HT1080 (cell line): ENCODE data around the gene CTSZ. TPM values are rescaled to one million over a fixed set of nuclear protein-coding genes. Genes with fewer than 3 reads are reported as not detected.
"Not testable (repeated sequence)": the region's sequence is repeated elsewhere in the genome, so short reads cannot be mapped to it uniquely, and the experiment has no call there.

ENCODE experiments used
- DNase-seq: peaks from one replicate; pipeline ENCODE4 v3.0.0-alpha.2; 2015; ENCODE audit warnings: low read depth
- polyA plus RNA-seq, 2 experiments: library from polyadenylated mRNA; depleted of rRNA; stranded (reverse); fragments of >200 nt; gene quantifications; 2 replicates each; pipeline ENCODE4 v1.2.3, GENCODE V29; 2015
- total RNA-seq: library from RNA; depleted of rRNA; stranded (reverse); fragments of >200 nt; shearing (Covaris generic); gene quantifications from 2 replicates; pipeline ENCODE4 v1.2.3, GENCODE V29; 2014; rRNA removed

CTSZ gene
- 95.5 and 110 TPM in 2 replicates for total RNA-seq
- 208 and 229 TPM in 2 replicates for polyA plus RNA-seq (2015; cell fraction: cytosol; rRNA removed)
- 89.2 and 90.4 TPM in 2 replicates for polyA plus RNA-seq (2015; cell fraction: nucleus; rRNA removed)

DNA sequence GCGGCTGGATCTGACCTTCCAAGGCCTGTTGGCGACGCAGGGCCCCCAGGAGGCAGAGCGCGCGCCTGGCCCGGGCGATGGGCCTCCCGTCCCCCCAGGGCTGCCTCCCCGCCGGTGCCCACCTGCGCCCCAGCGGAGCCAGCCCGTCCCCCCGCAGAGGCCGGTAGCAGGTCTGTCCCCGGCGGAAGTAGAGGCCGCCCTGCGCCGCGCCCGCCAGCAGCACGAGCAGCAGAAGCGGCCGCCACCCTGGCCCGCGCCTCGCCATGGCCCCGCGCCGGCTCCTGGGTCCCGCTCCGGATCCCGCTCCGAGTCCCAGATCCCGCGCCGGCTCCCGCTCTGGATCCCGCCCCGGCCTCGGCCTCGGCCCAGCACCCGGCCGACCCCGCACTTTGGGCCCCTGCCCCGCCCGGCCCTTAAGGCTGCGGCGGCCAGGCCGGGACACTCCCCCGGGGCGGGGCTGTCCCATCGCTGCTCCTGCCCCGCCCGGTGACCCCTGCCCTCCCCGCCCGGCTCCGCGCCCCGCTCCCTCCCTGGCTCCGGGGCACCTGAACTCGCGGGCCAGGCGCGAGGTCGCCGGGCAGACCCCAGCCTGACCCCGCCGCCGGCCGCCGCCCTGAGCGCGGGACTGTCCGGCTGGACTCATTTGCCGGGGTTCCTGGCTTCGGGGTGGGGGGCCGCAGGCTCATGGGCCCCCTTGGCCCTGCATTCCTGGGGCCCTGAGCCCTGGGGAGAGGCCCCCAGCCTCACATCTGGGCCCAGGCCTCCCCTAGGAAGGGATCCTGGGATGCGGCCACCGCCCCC is at the start of gene CTSZ:
Gene CTSZ, minus strand, starts transcription at position 391 of the 801 bp plus-strand sequence. Its CDS starts 126 bp downstream, at position 265.
- DNase-seq: peak; percentile 6

DNA sequence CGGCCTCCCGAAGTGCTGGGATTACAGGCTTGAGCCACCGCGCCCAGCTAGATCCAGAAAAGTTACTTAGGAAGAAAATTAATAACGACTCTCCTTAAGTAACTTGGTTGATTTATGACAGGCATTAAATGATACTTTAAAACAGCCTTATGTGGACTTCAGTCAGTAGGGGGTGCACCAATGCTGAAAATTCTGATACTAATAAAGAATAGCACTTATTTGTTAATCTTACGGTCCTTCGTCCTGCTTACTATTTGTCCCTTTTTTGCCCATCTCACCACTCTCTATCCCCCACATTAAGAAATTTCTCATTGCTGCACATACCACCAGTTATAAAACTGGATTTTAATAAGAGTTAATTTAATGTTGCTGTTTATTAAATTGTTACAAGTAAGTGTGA is 48.2 kb upstream of the CTSZ start:
- DNase-seq: no peak

DNA sequence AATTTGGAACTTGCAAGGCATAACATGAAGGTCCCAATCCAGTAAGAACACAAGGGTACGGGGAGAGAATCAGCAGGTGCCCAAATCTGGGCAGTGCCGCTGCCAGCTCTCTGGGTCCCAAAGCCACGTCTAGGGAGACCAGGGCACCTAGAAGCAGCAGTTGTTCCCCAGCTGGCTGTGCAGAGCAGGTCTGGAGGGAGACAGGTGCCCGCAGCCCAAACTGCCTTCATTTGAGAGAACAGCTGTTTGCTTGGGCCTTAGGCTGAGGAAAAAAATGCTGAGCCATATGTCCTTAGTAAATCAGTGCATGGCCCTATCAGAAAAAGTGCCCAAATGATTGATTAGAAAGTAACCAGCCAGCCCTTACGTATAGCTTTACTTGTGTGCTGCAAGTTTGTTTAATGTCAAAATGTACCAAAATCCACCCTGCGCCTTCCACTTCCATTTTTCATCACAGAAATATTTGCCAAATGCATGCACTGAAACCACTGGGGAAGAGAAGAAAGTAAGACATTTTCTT is 44.7 kb upstream of the CTSZ start:
- DNase-seq: no peak

DNA sequence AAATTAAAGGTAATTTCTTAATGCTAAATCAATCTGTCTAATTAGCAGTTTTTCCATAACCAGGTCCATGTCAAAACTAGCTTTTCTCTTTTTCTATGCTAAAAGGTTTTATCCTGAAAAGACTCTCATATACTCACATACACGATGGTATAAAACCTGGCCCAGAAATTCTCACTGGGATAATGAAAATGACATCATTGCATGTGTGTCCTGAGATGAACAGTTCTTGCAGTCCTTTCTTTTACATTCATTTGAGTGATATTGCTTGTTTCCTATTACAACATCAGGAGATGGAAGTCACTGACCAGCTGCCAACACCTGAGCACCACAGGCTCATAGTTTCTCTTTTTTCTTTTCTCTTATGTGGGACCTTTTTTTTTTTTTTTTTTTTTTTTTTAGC is 43.4 kb upstream of the CTSZ start:
- DNase-seq: no peak

DNA sequence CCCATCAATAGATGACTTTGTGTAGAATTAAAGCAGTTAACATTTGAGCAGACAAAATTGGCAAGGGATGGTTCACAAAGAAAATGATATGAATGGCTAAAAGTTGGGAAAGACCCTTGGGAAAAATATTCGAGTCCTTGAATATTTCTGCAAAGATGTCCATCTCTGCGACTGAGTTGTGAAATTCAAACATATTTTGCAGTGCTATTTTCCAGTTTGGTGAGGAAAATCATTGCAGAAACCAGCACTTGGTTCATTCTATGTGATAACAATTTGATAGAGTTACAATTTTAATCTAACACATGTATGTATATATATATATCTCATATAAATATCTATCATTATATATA is 41.6 kb upstream of the CTSZ start:
- DNase-seq: no peak

DNA sequence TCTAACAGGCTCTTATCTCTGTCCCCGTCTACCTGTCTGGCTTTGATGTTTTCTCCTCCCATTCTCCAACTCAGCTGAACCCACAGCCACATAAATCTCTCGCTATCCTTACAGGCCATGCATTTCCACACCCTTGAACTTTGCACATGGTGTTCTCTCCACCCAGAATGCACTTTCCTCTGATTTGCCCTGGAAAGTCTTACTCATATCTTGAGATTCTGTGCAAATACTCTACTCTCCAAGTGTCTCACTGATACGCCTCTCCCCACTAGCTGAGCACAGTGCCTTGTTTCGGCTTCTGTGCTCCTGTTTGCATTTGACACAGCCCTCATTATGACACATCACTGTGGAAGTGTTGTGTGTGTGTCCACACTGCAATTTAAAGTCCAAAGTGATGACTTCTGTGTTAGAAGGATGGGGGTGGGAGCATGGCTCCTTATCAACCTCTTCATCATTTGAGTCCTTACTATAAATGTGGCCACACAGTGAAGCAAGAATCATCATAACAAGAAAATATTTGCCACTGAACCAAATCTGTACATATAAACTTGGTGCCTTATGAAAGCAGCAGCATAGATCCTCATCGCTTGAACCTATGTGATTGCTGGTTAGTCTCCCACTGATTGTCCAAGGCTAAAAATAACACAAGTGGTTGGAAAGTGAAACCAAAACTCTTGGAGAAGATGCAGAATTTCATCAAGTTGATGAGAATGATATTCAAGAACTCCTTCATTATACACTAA is 41.1 kb upstream of the CTSZ start:
- peak; percentile 26 for DNase-seq

DNA sequence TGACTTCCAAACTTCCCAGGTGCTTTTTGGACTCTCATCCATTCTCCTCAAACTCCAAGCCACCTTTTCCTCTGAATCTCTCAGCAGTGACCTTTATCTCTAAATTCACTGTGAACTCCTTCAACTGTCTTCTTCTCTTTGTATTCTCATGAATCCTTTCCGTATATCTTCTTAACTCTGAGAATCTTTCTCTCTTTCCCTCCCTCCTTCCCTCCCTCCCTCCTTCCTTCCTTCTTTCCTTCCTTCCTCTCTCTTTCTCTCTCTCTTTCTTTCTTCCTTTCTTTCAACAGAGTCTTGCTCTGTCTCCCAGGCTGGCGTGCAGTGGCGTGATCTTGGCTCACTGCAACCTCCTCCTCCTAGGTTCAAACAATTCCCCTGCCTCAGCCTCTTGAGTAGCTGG is 39.8 kb upstream of the CTSZ start:
- DNase-seq: no peak

DNA sequence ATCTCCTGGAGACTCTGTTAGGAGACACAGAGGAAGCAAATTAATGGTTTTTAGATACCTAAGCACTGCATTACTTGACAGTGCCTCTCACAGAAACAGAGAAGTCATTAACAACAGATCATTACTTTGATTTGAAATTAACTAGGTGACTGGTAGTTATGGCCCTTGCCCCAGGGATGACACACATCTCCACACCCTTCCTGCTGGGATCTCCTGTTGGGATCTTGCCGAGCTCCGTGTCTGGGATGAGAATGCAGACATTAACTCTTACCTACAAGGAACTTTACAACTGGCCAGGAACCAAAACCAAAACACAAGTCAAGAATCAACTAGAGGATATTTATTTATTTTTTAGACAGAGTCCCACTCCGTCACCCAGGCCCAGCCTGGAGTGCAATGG is 37.7 kb upstream of the CTSZ start:
- no peak for DNase-seq

DNA sequence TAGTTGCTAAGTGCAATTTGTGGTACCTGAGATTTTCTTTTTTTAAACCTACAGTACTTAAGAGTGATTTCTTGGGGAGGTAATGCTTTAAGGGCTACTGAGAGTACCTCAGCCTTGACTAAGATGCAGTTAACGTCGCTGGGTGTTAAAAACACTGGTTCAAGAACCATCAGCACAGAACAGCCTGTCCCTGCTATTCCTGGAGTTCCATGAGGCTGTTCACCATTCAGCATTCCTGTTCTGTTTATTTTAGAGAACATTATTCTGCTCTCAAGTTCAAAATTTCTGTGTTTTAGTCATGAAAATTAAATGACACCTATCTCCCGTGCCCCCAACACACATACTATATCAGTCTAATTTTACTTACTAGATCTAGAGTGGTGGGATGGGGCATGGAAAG is 37.2 kb upstream of the CTSZ start:
- no peak for DNase-seq

DNA sequence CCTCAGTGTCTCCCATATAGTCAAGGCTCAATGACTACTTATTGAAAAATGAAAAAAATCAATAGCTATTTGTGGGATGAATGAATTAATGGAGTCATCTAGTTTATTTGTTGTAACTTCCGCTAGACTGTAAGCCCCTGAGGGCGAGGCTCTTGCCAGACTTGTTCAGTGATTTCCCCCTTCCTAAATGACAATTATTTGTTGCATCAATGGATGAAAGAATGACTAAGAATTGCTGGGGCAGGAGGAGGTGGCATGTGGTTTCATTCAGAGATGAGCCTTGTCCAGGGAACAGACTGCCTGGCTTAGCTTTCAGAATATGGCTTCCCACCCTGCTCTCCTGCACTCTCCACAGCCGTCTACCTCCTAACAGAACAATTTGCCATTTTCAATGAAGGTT is 36.6 kb upstream of the CTSZ start:
- DNase-seq: no peak

DNA sequence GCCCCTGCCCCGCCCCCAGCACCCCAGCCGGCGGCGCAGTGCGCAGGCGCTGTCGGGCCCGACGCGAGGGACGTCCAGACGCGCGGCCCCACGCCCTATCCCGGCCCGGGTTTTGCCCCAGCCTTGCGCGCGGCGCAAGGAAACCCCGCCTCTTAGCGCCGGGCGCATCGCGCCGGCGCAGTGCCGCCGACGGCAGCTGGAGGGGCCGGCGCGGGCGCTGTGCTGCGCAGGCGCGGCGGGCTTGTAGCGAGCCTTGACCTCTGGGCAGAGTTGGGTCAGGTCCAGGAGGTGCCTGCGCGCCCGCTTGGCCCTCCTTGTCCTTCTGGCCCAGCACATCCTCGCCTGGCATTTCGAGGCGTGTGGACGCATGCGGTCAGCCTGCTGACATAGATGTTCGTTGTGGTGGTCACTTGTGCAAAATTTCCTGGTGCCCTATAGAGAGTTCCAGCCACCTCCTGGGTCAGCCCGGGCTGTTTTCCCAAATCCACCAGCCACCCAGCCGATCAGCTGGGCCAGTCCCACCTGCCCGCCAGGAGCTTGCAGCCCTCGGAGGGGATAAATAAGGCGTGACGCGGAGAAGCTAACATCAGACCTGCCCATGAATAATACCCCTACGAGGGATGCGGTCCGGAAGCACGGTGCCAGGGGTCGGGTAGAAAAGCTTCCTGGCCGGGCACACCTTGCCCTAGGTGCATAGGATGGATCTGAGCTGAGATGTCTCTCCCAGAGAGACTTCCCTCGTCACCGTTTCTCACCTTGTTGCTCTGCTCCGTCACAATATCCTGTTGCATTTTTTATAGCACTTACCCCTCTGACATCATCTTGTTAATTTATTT is 36.0 kb upstream of the CTSZ start:
- DNase-seq: peak; percentile 87

DNA sequence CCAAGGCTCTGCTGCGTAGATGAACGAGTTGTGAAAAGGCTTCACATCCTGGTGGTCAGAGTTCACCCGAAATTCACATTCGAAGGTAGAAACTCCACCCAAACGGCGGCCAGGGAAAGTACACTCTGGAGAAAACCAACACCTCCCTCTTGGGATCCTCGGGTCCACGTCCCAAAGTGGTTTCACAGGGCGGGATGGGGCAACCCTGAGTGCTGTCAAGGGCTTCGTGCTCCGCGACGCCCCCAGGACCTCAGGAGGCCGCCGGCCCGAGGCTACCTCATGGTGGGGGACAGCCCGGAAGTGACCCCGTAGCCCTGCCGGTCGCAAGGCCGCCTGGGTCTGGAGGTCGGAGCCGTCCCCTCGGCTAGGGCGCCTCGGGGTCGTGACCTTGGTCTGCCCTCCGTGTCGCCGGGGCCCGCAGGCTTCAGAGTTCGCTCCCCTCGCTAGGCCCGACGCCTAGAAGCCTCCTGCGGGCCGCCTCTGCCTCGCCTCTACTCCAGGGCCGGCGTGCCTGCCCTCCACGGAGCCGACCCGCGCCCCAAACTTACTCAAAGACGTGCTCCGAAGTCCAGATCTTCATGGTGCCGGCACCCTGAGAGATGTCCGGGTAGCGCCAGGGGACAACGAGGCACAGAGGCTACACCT is 35.2 kb upstream of the CTSZ start, which contains the start of gene PRELID3B:
Gene PRELID3B, minus strand, starts transcription at position 636 of the 645 bp plus-strand sequence. Its CDS starts 56 bp downstream, at position 580.
- DNase-seq: peak; percentile 24

DNA sequence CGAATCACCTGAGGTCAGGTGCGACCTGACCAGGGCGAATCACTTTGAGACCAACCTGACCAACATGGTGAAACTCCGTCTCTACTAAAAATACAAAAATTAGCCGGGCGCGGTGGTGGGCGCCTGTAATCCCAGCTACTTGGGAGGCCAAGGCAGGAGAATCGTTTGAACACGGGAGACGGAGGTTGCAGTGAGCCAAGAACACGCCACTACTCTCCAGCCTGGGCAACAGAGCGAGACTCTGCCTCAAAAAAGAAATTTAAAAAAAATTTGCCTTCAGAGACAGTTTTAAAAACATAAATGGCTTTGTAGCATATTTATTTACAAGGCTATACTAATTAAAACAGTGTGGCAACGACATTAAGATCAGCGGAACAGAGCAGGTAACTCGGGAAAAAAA is 34.4 kb upstream of the CTSZ start:
- not testable (repeated sequence) for DNase-seq

DNA sequence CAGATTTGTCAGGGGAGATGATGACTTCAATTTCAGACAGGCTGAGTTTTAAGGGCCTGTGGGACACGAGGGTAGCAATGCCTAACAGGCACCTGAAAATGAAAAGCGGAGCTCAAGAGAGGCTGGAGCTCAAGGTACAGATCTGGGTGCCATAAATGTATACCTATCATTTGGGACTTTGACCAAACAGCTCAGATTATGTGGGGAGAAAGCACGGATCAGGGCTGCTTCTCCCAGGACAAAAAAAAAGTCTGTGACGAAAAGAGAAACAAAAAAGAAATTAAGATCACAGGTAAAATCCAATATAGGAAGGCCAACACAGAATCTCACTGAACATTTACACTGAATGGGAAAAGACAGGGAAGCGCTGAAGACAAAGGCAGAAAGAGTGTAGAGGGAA is 33.6 kb upstream of the CTSZ start:
- no peak for DNase-seq

DNA sequence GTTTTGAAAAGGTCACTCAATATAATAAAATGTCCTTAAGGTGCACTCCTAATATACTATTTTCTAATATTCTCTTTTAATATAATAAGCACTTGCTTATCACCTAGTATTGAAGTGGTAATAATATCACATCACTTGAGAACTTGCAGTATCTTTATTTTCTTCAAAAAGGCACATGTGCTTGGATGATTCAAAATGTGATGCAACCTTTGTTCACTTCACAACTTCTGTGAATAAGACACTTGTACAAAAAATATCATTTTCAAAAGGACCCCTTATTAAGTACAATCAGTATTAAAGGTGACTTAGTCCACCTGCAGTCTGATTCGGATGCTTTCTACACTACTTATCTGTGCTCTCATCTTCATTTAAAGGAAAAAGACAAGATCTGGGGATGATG is 32.2 kb upstream of the CTSZ start:
- DNase-seq: no peak

DNA sequence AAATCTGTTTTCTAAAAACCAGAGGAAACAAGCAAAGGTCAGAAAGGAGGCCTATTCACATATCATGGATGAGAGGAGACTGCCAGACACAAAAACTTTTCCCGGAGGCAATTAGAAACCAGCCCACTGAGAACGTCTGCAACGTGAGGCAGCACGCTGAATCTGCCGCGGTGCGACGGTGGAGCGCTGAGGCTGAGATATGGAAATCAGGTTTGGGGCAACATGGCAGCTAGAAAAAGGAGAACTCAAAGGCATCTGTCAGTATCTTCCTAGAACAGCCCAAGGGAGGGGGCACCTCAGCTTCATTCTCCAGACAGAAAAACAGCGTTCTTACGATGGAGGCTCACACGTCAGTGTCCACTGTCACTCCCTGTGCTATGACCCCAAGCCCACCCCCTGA is 30.3 kb upstream of the CTSZ start:
- DNase-seq: no peak

DNA sequence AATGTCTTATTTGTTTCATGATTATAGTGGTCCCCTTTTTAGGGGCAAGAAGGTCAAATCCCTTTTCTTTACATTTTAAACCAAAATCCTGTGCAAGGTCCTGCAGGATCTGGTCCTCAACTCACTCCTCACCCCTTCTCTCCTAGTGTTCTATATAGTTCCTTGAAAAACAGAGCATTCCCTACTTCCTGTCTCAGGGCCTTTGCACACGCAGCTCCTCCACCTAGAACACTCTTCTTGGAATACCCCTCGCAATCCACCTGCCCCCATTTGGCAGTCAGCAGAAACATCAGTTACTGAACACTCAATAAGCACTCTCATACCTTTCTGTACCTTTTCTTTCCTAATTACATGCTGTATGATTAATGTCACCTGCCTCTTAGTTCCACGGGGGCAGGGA is 28.3 kb upstream of the CTSZ start:
- no peak for DNase-seq

DNA sequence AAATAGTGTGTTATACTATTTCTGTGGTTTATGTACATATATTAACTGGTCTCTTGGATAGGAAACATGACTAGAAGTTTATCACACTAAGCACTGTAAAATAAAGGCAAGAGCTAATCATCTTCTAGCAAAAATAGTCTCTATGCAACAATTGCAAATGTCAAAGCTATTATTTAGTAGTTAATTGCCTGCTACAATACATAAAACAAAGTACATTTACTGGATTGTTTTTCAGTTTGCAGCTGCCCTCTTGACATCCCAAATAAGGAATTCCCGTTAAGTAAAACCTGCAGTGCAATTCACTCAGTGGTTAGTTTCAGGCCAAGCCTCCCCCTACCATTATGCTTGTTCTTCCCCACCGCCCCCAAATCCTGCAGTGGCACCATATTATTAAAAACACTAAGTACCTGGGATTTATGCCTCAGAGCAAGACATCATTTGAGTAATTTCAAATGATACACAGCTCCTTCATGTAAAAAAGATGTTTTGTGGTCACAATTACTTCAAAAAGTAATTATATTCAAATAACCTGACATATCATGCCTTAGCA is 26.6 kb upstream of the CTSZ start:
- no peak for DNase-seq

DNA sequence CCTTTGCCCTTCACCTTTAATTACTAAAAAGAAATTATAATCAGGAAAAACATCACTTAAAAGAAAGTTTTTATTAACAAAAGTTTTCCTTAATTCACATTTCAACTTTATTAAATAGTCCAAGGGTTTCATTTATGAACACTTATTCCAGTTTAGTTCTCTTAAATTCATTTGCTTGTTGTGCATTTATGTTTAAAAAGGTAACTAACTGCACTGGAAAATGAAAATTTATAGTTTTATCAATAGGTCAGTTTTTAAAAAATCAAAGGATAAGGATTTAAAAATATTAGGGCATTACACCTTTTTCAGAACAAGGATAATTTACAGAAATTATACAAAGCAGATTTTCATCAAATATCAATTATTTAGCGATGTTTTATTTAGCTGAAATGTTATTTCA is 26.0 kb upstream of the CTSZ start:
- no peak for DNase-seq

DNA sequence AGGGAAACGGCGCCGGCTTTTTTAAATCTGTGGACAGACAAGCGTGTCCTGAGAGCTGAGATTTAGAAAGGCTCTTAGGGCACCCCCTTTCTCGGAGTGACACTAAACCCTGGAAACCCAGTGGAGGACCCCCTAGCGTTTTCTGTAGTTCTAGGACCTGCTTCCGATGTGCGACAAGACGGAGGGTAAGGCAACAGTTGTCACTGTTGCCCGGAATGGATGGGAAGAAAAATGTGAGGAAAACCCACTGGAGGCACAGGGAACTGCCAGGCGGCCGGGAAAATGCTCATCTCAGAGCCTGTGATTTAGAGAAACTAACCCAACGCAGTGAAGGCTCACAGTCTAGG is 25.6 kb upstream of the CTSZ start:
- no peak for DNase-seq
